Kasumi-1 (cell line): Measurements from ENCODE around the gene TMPRSS4.
A peak's percentile ranks its signal among the peaks of the same experiment; 100 is the strongest.

Experiments used
- DNase-seq, 2 experiments: peaks; one replicate each; lab custom pipeline; 2025; lab: John Stamatoyannopoulos, UW

Gene TMPRSS4

DNA sequence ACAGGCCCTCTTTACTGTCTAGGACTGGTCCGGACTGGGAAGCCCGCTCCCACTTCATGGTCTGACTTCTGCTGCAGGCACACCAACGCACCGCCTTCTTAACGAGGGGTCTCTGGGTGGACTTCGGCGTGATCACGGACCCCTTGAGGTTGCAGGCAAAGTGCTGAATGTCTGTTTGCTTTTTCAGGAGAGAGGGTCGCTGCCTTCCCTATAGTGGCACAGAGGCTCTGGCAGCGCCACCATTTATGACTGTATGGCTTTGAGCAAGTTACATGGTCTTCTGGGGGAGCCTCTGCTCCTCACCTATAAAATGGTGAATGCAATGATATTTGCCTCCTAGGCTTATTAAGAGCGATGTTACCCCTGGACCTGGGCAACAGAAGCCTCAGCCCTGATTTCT lies 77.1 kb downstream of the TMPRSS4 start:
- DNase-seq, result no peak

DNA sequence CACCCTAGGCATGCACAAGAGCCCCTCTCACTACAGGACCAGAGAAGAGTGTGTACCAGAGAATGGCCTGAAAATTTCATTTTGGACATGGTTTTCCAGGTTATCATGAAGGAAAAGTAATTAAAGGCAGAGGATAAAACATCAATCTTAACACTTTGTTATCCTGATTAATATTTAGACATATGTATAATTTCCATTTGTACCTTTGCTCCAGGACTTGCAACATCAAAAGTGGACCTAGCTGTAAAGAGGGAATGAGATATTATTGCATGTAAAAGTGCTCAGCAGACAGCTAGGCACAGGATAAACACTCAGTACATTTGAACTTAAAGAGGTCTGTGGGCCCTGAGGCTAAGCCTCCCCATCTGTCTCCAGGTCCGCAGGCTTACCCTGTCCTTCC lies 77.8 kb downstream of the TMPRSS4 start:
- DNase-seq, result no peak

GRCh38 chr11:118155776-118156530 lies 79.1 kb downstream of the TMPRSS4 start:
- no peak for DNase-seq

- DNase-seq, result peak in 1 of 2 experiments; percentile 10
Observed at GRCh38 chr11:118156531-118157185, 79.8 kb downstream of the TMPRSS4 start.

DNA sequence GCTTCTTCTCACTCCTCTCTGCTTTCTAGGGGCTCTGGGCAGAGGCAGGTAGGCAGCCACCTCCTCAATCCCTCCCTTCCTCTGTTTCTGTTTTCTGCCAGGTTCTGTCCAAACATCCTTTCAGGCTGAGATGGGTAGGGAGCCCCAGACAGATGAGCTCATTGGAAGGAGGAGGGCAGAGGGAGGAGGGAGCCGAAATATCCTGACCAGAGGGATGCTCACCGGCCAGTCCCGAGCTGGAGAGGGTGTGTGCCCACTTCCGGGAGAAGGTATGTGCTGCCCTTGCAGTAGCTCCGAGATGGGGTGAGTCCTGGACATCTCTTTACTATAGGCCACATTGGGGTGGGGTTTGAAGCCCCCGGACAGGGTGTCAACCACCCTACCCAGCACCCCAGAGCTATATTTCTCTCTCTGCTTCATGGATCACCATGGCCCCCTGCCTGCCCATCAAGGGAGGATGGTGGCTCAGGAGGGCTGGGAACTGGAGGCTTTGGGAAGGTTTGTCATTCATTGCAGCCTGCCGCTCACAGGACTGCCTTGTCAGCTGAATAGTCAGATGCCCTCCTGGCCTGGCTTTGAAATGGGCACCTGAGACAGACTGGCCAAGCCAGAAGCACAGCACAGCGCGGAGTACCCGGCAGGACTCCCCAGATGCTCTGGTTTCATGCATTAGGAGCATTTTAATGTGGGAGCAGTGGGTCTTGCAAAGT lies 80.5 kb downstream of the TMPRSS4 start:
- DNase-seq, result no peak

DNA sequence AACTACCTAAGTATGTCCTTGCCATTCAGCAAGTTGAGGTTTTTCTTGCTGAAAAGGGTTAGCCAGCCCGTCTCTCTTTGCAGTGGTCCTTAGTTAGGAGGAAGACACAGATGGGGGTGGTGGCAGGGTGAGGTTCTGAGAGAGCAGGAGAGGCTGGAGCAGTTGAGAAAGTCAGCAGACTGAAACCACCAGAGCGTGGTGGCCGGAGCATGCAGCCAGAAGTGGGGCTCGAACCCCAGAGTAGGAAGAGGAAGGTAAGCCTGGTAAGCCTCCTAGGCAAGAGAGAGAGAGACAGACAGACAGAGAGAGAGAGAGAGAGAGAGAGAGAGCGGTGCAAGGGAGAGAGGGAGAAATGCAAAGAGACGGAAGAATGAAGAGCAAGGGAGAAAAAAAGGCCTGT lies 84.9 kb downstream of the TMPRSS4 start:
- DNase-seq, result no peak

- no peak for DNase-seq
Observed at GRCh38 chr11:118162846-118163245, 86.0 kb downstream of the TMPRSS4 start.

DNA sequence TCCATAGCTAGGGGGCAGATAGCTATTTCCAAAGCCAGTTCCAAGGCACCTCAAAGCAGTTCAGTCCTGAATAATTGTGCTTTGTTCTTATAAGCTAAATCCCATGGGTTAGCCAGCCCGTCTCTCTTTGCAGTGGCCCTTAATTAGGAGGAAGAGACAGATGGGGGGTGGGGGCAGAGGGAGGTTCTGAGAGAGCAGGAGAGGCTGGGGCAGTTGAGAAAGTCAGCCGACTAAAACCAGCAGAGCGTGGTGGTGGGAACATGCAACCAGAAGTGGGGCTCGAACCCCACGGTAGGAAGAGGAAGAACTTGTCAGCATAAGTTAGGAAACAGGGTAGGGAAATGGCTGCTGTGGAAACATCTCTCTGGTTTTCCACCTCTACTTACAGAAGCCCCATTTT lies 86.6 kb downstream of the TMPRSS4 start:
- DNase-seq, result no peak

GRCh38 chr11:118164885-118165284 lies 88.0 kb downstream of the TMPRSS4 start:
- DNase-seq, result no peak

DNA sequence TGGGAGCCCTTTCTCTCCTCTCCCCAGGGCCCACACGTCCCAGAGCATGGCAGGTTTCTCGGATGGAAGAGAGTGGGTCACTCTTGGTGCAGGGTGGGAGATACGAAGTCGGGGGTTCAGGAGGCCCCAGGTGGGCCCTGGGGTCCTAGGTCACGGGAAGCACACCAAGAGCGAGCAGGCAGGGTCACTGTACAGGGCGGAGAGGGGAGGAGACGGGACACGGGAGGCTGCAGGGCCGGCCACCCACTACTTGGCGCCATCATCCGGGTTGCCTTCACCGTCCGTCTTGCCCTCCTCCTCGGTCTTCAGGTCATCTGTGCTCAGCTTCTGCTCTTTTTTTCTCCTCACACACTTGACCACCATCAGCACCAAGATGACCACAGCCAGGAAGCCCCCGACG lies 89.8 kb downstream of the TMPRSS4 start:
- DNase-seq, result no peak

DNA sequence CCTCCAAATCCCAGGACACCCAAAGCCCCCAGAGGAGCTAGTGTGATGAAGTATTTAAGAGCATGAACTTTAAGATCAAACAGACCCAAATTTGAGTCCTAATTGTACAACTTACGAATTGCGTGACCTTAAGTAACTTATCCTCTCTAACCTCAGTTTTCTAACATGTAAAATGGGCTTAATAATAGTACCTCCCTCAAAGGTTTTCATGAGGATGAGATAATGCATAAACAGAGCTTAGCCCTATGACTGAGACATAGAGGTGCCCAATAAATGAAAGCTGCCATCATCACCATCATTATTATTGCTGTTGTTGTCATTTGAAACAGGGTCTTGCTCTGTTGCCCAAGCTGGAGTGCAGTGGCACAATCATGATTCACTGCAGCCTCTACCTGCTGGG lies 90.4 kb downstream of the TMPRSS4 start:
- no peak for DNase-seq

GRCh38 chr11:118167906-118168305 lies 91.0 kb downstream of the TMPRSS4 start:
- no peak for DNase-seq

DNA sequence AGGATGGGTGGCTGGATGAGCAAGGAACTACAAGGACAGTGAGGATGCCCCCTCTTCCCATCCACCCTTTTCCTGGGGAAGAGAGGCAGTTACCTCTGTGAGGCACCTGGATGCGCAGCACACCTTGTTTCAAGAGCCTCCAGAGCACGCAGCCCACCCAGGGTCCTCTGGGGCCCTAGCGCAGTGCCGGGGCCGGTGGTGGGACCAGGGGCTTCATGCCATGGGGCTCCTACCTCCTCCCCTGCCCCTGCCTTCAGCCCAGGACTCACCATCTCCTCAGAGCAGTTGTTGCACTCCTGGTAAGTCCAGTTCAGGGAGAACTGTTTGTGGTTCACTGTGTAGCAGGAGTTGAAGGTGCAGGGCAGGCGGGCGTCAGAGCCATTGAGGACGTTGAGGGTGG lies 91.4 kb downstream of the TMPRSS4 start:
- DNase-seq, result no peak

DNA sequence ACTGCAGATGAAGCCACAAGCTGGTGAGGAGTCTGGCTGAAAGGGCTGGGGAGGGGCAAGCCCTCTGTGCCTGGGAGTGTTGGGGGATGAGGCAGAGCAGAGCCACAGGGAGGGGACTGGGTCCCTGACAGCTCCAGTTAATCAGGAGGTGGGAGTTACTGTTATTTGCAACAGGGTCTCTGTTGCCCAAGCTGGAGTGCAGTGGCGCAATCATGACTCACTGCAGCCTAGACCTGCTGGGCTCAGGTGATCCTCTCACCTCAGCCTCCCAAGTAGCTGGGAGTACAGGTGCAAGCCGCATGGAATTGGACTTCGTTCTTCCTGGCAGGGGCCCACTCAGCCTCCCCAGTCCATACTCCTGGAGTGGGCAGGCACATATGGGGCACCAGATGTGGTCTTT lies 91.9 kb downstream of the TMPRSS4 start:
- DNase-seq, result no peak

GRCh38 chr11:118169300-118170140 lies 92.6 kb downstream of the TMPRSS4 start:
- no peak for DNase-seq

GRCh38 chr11:118170231-118170630 lies 93.4 kb downstream of the TMPRSS4 start:
- DNase-seq, result no peak

DNA sequence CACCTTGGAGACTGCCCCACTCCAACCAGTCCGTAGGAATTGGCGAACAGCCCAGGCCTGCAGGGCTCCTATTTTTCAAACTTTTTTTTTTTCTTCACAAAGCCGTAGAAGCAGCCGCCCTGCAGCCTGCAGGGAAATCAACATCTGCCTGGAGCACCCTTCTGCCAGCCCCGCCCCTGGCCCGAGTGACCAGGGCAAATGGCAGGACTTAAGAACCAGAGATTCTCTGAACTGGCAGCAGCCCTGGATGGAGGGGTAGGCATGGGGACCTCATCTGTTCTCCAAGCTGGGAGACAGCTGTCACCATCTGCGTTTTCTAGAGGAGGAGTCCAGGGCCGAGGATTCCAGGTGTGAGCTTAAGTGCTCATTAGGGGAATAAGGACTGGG lies 94.0 kb downstream of the TMPRSS4 start:
- no peak for DNase-seq
